Thoracic aorta (tissue), 2 donors: ENCODE measurements around the gene OSBP2. TPM values are rescaled to one million over a fixed set of nuclear protein-coding genes. Genes with fewer than 3 reads are reported as not detected.
"Not testable (repeated sequence)": the region's sequence is repeated elsewhere in the genome, so short reads cannot be mapped to it uniquely, and the experiment has no call there.

Source experiments
- ATAC-seq: fragments of 150-250 bp; one replicate; pipeline ENCODE4 v1.8.0; 2017; ENCODE audit warnings: low read depth; ENCODE audit not compliant: insufficient number of reproducible peaks, low FRiP score
- DNase-seq: peaks from one replicate; pipeline ENCODE4 v3.0.0-alpha.2; 2020; ENCODE audit warnings: low spot score
- H3K27ac ChIP-seq, 2 donors: fragments of 200-600 bp; sonication (generic); 1 replicate in 1 of 2; 2 replicates in 1 of 2; pipeline ENCODE4 v1.5.1; 2016; ENCODE audit warnings: mild to moderate bottlenecking in 2 of 2, moderate library complexity in 2 of 2
- H3K27me3 ChIP-seq: fragments of 200-600 bp; sonication (generic); replicated peaks from 2 replicates; pipeline ENCODE4 v1.6.0; 2016; ENCODE audit warnings: mild to moderate bottlenecking; ENCODE audit not compliant: insufficient read depth
- H3K36me3 ChIP-seq: fragments of 200-600 bp; sonication (generic); one replicate; pipeline ENCODE4 v1.5.1; 2016
- H3K4me1 ChIP-seq, 2 donors: fragments of 200-600 bp; sonication (generic); 1 replicate in 1 of 2; 2 replicates in 1 of 2; pipeline versions ENCODE4 v1.5.1 to v1.6.0; 2016; ENCODE audit warnings: low read depth in 2 of 2, mild to moderate bottlenecking in 1 of 2; ENCODE audit not compliant: control insufficient read depth in 1 of 2
- H3K4me3 ChIP-seq: fragments of 200-600 bp; sonication (generic); 2 replicates; pipeline ENCODE4 v1.5.1; 2016; ENCODE audit warnings: mild to moderate bottlenecking
- H3K9me3 ChIP-seq: fragments of 200-600 bp; sonication (generic); 2 replicates; pipeline ENCODE4 v1.5.1; 2016
- total RNA-seq, 2 donors: library from RNA; depleted of rRNA; stranded (reverse); fragments of >200 nt; gene quantifications; one replicate each; pipeline versions ENCODE4 v1.1.0 to v1.2.3, GENCODE V29; 2016
- TF ChIP-seq, protein P1 (sequence below): fragments of 200-600 bp; sonication (generic); IDR thresholded peaks from one replicate; pipeline ENCODE4 v1.5.1; 2019; ENCODE audit warnings: antibody characterized with exemption

OSBP2 gene
- total RNA-seq, 2 donors from 2014 or later = 0.71 to 3.0 TPM

- H3K4me3 ChIP-seq = no peak overlapping the region
Observed at GRCh38 chr22:30705710-30706651, 11.3 kb downstream of the OSBP2 start.

GRCh38 chr22:30709980-30710379 is 15.3 kb downstream of the OSBP2 start:
- not testable (repeated sequence) for DNase-seq, H3K27ac ChIP-seq, H3K9me3 ChIP-seq, H3K27me3 ChIP-seq, H3K4me1 ChIP-seq, ATAC-seq, H3K4me3 ChIP-seq, H3K36me3 ChIP-seq

More at GRCh38 chr22:30705710-30706651, 11.3 kb downstream of the OSBP2 start:
- Histone ChIP-seq H3K27me3 (no peaks in the 10 kb centered on the region), H3K27ac (no peak overlapping the region), H3K9me3 (no peaks in the 10 kb centered on the region), H3K36me3 (no peaks in the 10 kb centered on the region), H3K4me1 (no peaks in the 10 kb centered on the region)
- ATAC-seq = no peak
- TF ChIP-seq, protein P1, sequence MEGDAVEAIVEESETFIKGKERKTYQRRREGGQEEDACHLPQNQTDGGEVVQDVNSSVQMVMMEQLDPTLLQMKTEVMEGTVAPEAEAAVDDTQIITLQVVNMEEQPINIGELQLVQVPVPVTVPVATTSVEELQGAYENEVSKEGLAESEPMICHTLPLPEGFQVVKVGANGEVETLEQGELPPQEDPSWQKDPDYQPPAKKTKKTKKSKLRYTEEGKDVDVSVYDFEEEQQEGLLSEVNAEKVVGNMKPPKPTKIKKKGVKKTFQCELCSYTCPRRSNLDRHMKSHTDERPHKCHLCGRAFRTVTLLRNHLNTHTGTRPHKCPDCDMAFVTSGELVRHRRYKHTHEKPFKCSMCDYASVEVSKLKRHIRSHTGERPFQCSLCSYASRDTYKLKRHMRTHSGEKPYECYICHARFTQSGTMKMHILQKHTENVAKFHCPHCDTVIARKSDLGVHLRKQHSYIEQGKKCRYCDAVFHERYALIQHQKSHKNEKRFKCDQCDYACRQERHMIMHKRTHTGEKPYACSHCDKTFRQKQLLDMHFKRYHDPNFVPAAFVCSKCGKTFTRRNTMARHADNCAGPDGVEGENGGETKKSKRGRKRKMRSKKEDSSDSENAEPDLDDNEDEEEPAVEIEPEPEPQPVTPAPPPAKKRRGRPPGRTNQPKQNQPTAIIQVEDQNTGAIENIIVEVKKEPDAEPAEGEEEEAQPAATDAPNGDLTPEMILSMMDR = no peak
- no peak for DNase-seq

DNA sequence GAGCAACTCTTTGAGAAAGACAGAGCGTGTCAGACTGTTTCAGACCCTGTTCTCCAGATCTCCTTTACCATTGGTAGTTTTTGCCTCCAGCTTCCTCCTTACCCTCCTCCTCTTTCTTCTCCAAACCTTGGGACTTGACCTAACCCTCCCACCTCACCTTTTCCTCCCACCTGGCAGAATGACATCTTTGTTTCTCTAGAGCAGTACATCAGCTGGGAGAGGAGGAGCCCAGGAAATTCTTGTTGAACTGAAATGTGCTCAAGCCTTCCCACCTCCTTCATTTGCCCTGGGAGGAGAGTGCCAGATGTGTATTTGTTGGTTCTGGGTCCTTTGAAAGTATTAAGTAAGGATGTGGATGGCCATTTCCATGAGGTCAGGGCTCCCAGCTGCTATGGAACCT is 17.4 kb downstream of the OSBP2 start:
- Histone ChIP-seq H3K4me1 (no peaks in the 10 kb centered on the region), H3K9me3 (no peaks in the 10 kb centered on the region)

DNA sequence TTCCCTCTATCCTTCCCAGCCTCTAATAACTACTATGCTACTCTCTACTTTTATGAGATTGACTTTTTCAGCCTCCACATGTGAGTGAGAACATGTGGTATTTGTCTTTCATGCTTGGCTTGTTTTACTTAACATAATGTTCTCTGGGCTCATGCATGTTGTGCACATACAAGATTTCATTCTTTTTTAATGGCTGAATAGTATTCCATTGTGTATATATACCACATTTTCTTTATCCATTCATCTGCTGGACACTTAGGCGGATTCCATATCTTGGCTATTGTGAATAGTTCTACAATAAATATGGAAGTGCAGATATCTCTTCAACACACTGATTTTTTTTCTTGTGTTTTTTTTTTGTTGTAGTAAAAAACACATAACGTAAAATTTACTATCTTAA is 19.4 kb downstream of the OSBP2 start:
- Histone ChIP-seq H3K4me1 (no peaks in the 10 kb centered on the region), H3K9me3 (no peaks in the 10 kb centered on the region), H3K36me3 (no peaks in the 10 kb centered on the region), H3K4me3 (no peak overlapping the region), H3K27ac (no peak overlapping the region), H3K27me3 (no peaks in the 10 kb centered on the region)
- TF ChIP-seq, protein P1 = no peak
- no peak for DNase-seq
- ATAC-seq = no peak

More for the DNA sequence above, 17.4 kb downstream of the OSBP2 start:
- no peak overlapping the region for H3K4me3 ChIP-seq
- TF ChIP-seq, protein P1 = no peak
- no peak overlapping the region for H3K27ac ChIP-seq
- DNase-seq (no peak), ATAC-seq (no peak)
- no peaks in the 10 kb centered on the region for H3K27me3 ChIP-seq
- H3K36me3 ChIP-seq = no peaks in the 10 kb centered on the region

- H3K27ac ChIP-seq = no peak overlapping the region
- H3K27me3 ChIP-seq = no peaks in the 10 kb centered on the region
- TF ChIP-seq, protein P1 = no peak
- H3K4me1 ChIP-seq = no peaks in the 10 kb centered on the region
- no peaks in the 10 kb centered on the region for H3K36me3 ChIP-seq
- H3K4me3 ChIP-seq = no peak overlapping the region
- no peaks in the 10 kb centered on the region for H3K9me3 ChIP-seq
- ATAC-seq (no peak), DNase-seq (no peak)
Observed at GRCh38 chr22:30717331-30717921, 22.8 kb downstream of the OSBP2 start.
